H9 (cell line): Measurements from ENCODE around the gene GALNT17. TPM values are rescaled to one million over a fixed set of nuclear protein-coding genes. Genes with fewer than 3 reads are reported as not detected.
A peak's percentile ranks its signal among the peaks of the same experiment; 100 is the strongest.

ENCODE experiments used
- DNase-seq: peaks from one replicate; pipeline ENCODE4 v3.0.0-alpha.2; 2017
- H2AFZ ChIP-seq: one replicate; pipeline ENCODE4 v1.6.1; 2013; ENCODE audit warnings: mild to moderate bottlenecking, low read length, control low read depth, moderate library complexity
- H2AK5ac ChIP-seq: 2 replicates; pipeline ENCODE4 v1.6.1; 2013; ENCODE audit warnings: low read length, control low read depth, mixed read lengths; ENCODE audit not compliant: insufficient read length
- H2BK120ac ChIP-seq: one replicate; pipeline ENCODE4 v1.6.1; 2013; ENCODE audit warnings: low read depth, mild to moderate bottlenecking, low read length, control low read depth, inconsistent platforms; ENCODE audit not compliant: poor library complexity, severe bottlenecking
- H2BK12ac ChIP-seq: 2 replicates; pipeline ENCODE4 v1.6.1; 2013; ENCODE audit warnings: low read length, control low read depth, mixed read lengths, low read depth; ENCODE audit not compliant: insufficient read length
- H2BK15ac ChIP-seq: 2 replicates; pipeline ENCODE4 v1.6.1; 2013; ENCODE audit warnings: low read depth, low read length, control low read depth
- H2BK20ac ChIP-seq: one replicate; pipeline ENCODE4 v1.6.1; 2013; ENCODE audit warnings: low read depth, mild to moderate bottlenecking, low read length, control low read depth, inconsistent platforms; ENCODE audit not compliant: poor library complexity, severe bottlenecking
- H2BK5ac ChIP-seq: 2 replicates; pipeline ENCODE4 v1.6.1; 2013; ENCODE audit warnings: low read length, control low read depth, mixed read lengths; ENCODE audit not compliant: insufficient read length
- H3K14ac ChIP-seq: 2 replicates; pipeline ENCODE4 v1.6.1; 2013; ENCODE audit warnings: low read length, control low read depth; ENCODE audit not compliant: insufficient read depth
- H3K18ac ChIP-seq: 2 replicates; pipeline ENCODE4 v1.6.1; 2013; ENCODE audit warnings: low read depth, mild to moderate bottlenecking, mixed read lengths, low read length, control low read depth; ENCODE audit not compliant: insufficient read length
- H3K23ac ChIP-seq: 2 replicates; pipeline ENCODE4 v1.6.1; 2013; ENCODE audit warnings: low read length, control low read depth, mixed read lengths, low read depth; ENCODE audit not compliant: insufficient read length
- H3K23me2 ChIP-seq: 2 replicates; pipeline ENCODE4 v1.6.1; 2013; ENCODE audit warnings: low read depth, mild to moderate bottlenecking, mixed read lengths, low read length, control low read depth; ENCODE audit not compliant: insufficient read length, poor library complexity, severe bottlenecking
- H3K27ac ChIP-seq: 2 replicates; pipeline ENCODE4 v1.5.1; 2013; ENCODE audit warnings: low read length, control low read depth, mixed read lengths, low read depth; ENCODE audit not compliant: insufficient read length
- H3K27me3 ChIP-seq: 2 replicates; pipeline ENCODE4 v1.6.1; 2013; ENCODE audit warnings: low read length, control low read depth, inconsistent platforms; ENCODE audit not compliant: insufficient read depth
- H3K4ac ChIP-seq: 2 replicates; pipeline ENCODE4 v1.6.1; 2013; ENCODE audit warnings: low read depth, mild to moderate bottlenecking, control low read depth, inconsistent platforms, low read length, moderate library complexity
- H3K4me1 ChIP-seq: 2 replicates; pipeline ENCODE4 v1.6.1; 2013; ENCODE audit warnings: low read length, control low read depth, inconsistent platforms; ENCODE audit not compliant: insufficient read depth
- H3K4me2 ChIP-seq: 2 replicates; pipeline ENCODE4 v1.6.1; 2013; ENCODE audit warnings: low read length, control low read depth, mixed read lengths; ENCODE audit not compliant: insufficient read length, insufficient read depth
- H3K56ac ChIP-seq: 2 replicates; pipeline ENCODE4 v1.6.1; 2013; ENCODE audit warnings: low read depth, mild to moderate bottlenecking, mixed read lengths, low read length, control low read depth; ENCODE audit not compliant: insufficient read length
- H3K79me1 ChIP-seq: 2 replicates; pipeline ENCODE4 v1.6.1; 2013; ENCODE audit warnings: low read depth, mild to moderate bottlenecking, moderate library complexity, low read length, control low read depth, inconsistent platforms; ENCODE audit not compliant: insufficient read depth, poor library complexity, severe bottlenecking
- H3K79me2 ChIP-seq: 2 replicates; pipeline ENCODE4 v1.6.1; 2013; ENCODE audit warnings: low read length, control low read depth, inconsistent platforms; ENCODE audit not compliant: insufficient read depth
- H3K9ac ChIP-seq: 2 replicates; pipeline ENCODE4 v1.6.1; 2013; ENCODE audit warnings: low read length, control low read depth, mixed read lengths; ENCODE audit not compliant: insufficient read length; ENCODE audit errors: extremely low read depth
- H3K9me3 ChIP-seq: one replicate; pipeline ENCODE4 v1.6.1; 2013; ENCODE audit warnings: low read depth, low read length, inconsistent platforms; ENCODE audit not compliant: control insufficient read depth
- H3T11ph ChIP-seq: one replicate; pipeline ENCODE4 v1.6.1; 2013; ENCODE audit warnings: mild to moderate bottlenecking, low read length, control low read depth, inconsistent platforms
- H4K20me1 ChIP-seq: one replicate; pipeline ENCODE4 v1.6.1; 2013; ENCODE audit not compliant: control insufficient read depth, insufficient read length, insufficient read depth
- H4K5ac ChIP-seq: 2 replicates; pipeline ENCODE4 v1.6.1; 2013; ENCODE audit warnings: low read depth, mild to moderate bottlenecking, mixed read lengths, low read length, control low read depth; ENCODE audit not compliant: insufficient read length
- H4K8ac ChIP-seq: replicated peaks from 2 replicates; pipeline ENCODE4 v1.6.1; 2013; ENCODE audit warnings: low read length, control low read depth, mixed read lengths, low read depth; ENCODE audit not compliant: insufficient read length
- H4K91ac ChIP-seq: 2 replicates; pipeline ENCODE4 v1.6.1; 2013; ENCODE audit warnings: low read depth, mild to moderate bottlenecking, moderate library complexity, mixed read lengths, low read length, control low read depth; ENCODE audit not compliant: insufficient read length
- H3K27ac Mint-ChIP-seq, 3 experiments: 2 replicates in 2 of 3; 3 replicates in 1 of 3; pipeline ENCODE4 v1.8.0; 2020 to 2021; ENCODE audit warnings: mixed read lengths in 3 of 3, mild to moderate bottlenecking in 1 of 3, moderate library complexity in 1 of 3
- H3K27me3 Mint-ChIP-seq: 2 replicates; pipeline ENCODE4 v1.8.0; 2021; ENCODE audit warnings: low read depth, mild to moderate bottlenecking, moderate library complexity, mixed read lengths
- H3K36me3 Mint-ChIP-seq, 3 experiments: 2 replicates in 2 of 3; 3 replicates in 1 of 3; pipeline ENCODE4 v1.8.0; 2020 to 2021; ENCODE audit warnings: low read depth in 3 of 3, mixed read lengths in 3 of 3; ENCODE audit not compliant: insufficient read depth in 1 of 3
- H3K4me1 Mint-ChIP-seq, 2 experiments: 2 replicates each; pipeline ENCODE4 v1.8.0; 2020; ENCODE audit warnings: mixed read lengths in 2 of 2
- H3K4me3 Mint-ChIP-seq, 2 experiments: 2 replicates in 1 of 2; 3 replicates in 1 of 2; pipeline ENCODE4 v1.8.0; 2020 to 2021; ENCODE audit warnings: mild to moderate bottlenecking in 2 of 2, mixed read lengths in 2 of 2, moderate library complexity in 1 of 2
- H3K9me3 Mint-ChIP-seq, 2 experiments: 2 replicates in 1 of 2; 3 replicates in 1 of 2; pipeline ENCODE4 v1.8.0; 2020; ENCODE audit warnings: mild to moderate bottlenecking in 2 of 2, mixed read lengths in 2 of 2, moderate library complexity in 1 of 2
- WGBS: extraction: QIAGEN DNeasy Blood & Tissue Kit; methylation state at CpG from one replicate; pipeline ENCODE4 v1.1.7; 2013; ENCODE audit warnings: missing lambda C conversion rate, low lambda C conversion rate, mixed read lengths; ENCODE audit not compliant: insufficient read length; ENCODE audit errors: extremely low coverage; 5-methylcytosine and 5-hydroxymethylcytosine counted together
- total RNA-seq: library from RNA; stranded (reverse); gene quantifications from 2 replicates; pipeline ENCODE4 v1.2.1, GENCODE V29; 2021
- TF ChIP-seq, protein P1 (sequence below): fragments of 200-600 bp; sonication (generic); conservative IDR thresholded peaks from 3 replicates; pipeline ENCODE4 v1.8.0; 2021; ENCODE audit warnings: antibody characterized with exemption, mild to moderate bottlenecking

The GALNT17 gene
- total RNA-seq, 1 experiment from 2014 or later = 43.2 TPM

DNA sequence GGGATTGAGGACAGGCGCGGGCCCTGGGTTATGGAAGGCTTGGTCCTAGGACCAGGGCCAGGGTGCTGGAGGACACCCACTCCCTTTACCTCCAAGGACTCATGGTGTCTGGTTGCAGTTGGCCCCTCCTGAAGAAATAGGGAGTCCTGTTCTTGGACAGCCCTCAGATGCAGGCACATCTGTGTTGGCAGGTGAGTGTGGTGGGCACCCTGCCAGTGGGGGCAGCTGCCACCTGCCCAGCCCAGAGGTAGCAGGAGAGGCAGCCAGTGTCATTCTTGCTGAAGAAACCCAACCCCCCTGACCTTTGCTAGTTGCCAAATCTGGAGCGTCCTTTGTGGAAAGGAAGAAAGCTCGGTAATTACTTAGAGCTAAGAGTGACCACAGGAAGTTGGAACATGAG lies 8.3 kb downstream of the GALNT17 start:
- Histone ChIP-seq H3K4me1 (peaks cover 7% of the 10 kb centered on the region; the same call in 1 of the 2 replicates), H2BK5ac (no peak overlapping the region), H3K4ac (no peak overlapping the region), H3K9ac (no peak overlapping the region), H2BK20ac (no peak overlapping the region), H3K14ac (no peak overlapping the region), H3K9me3 (no peaks in the 10 kb centered on the region), H4K20me1 (no peaks in the 10 kb centered on the region), H3K23ac (no peak overlapping the region), H4K91ac (no peak overlapping the region), H3K56ac (no peak overlapping the region), H2BK120ac (no peak overlapping the region), H4K5ac (no peak overlapping the region), H3K4me2 (no peak overlapping the region), H3K79me1 (peaks cover 5% of the 10 kb centered on the region), H2BK15ac (no peak overlapping the region), H2BK12ac (no peak overlapping the region), H3K27me3 (no peaks in the 10 kb centered on the region), H3K79me2 (peaks cover 56% of the 10 kb centered on the region; the same call in 1 of the 2 replicates), H2AK5ac (no peak overlapping the region), H4K8ac (no peak overlapping the region), H2AFZ (no peak overlapping the region), H3K18ac (no peak overlapping the region), H3K23me2 (no peaks in the 10 kb centered on the region), H3T11ph (no peak overlapping the region), H3K27ac (no peak overlapping the region)
- Mint-ChIP-seq H3K36me3 (peaks cover 49 to 73% (median 69%) of the 10 kb centered on the region in 3 experiments), H3K4me3 (no peak overlapping the region), H3K27me3 (no peaks in the 10 kb centered on the region), H3K9me3 (no peaks in the 10 kb centered on the region), H3K4me1 (peaks cover 18% of the 10 kb centered on the region in 2 experiments), H3K27ac (peak overlapping the region in 2 of 3 experiments; percentile 61 to 74; a peak in 1 of 7 replicates)
- no CpG with 5 or more reads among the region's 4 CpGs for WGBS
- TF ChIP-seq, protein P1, sequence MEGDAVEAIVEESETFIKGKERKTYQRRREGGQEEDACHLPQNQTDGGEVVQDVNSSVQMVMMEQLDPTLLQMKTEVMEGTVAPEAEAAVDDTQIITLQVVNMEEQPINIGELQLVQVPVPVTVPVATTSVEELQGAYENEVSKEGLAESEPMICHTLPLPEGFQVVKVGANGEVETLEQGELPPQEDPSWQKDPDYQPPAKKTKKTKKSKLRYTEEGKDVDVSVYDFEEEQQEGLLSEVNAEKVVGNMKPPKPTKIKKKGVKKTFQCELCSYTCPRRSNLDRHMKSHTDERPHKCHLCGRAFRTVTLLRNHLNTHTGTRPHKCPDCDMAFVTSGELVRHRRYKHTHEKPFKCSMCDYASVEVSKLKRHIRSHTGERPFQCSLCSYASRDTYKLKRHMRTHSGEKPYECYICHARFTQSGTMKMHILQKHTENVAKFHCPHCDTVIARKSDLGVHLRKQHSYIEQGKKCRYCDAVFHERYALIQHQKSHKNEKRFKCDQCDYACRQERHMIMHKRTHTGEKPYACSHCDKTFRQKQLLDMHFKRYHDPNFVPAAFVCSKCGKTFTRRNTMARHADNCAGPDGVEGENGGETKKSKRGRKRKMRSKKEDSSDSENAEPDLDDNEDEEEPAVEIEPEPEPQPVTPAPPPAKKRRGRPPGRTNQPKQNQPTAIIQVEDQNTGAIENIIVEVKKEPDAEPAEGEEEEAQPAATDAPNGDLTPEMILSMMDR = no peak
- DNase-seq = no peak
